A673 (cell line): ENCODE measurements around the gene LRRN3.

Experiments used
- EZH2 ChIP-seq: fragments of 200-600 bp; sonication (generic); IDR thresholded peaks from 2 replicates; pipeline ENCODE4 v1.6.1; 2017; ENCODE audit warnings: borderline replicate concordance, low read depth, mild to moderate bottlenecking, mixed read lengths, antibody characterized with exemption, low read length; ENCODE audit not compliant: poor library complexity, severe bottlenecking
- TF ChIP-seq, protein P1 (sequence below): fragments of 300-800, 200-600 bp; sonication (generic); conservative IDR thresholded peaks from 2 replicates; pipeline ENCODE4 v1.5.1; 2017; ENCODE audit warnings: low read depth, mild to moderate bottlenecking, antibody characterized with exemption, low read length, moderate library complexity, mixed read lengths

GRCh38 chr7:111113263-111114017, 22.5 kb downstream of the LRRN3 start:
- TF ChIP-seq, protein P1, sequence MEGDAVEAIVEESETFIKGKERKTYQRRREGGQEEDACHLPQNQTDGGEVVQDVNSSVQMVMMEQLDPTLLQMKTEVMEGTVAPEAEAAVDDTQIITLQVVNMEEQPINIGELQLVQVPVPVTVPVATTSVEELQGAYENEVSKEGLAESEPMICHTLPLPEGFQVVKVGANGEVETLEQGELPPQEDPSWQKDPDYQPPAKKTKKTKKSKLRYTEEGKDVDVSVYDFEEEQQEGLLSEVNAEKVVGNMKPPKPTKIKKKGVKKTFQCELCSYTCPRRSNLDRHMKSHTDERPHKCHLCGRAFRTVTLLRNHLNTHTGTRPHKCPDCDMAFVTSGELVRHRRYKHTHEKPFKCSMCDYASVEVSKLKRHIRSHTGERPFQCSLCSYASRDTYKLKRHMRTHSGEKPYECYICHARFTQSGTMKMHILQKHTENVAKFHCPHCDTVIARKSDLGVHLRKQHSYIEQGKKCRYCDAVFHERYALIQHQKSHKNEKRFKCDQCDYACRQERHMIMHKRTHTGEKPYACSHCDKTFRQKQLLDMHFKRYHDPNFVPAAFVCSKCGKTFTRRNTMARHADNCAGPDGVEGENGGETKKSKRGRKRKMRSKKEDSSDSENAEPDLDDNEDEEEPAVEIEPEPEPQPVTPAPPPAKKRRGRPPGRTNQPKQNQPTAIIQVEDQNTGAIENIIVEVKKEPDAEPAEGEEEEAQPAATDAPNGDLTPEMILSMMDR, result no peak
- no peak for TF ChIP-seq EZH2
